Dendritic cell treated with granulocyte-macrophage colony-stimulating factor and Interleukin-4, amounts not matched to agents 40 ng/mL and 50 ng/mL, for 4 days (primary cell): ENCODE results near the gene TMEM252.

Source experiments
- H3K27ac Mint-ChIP-seq: one replicate; pipeline ENCODE4 v1.8.0; 2022; ENCODE audit warnings: mild to moderate bottlenecking, mixed read lengths
- H3K27me3 Mint-ChIP-seq: one replicate; pipeline ENCODE4 v1.8.0; 2022; ENCODE audit warnings: mild to moderate bottlenecking, mixed read lengths
- H3K36me3 Mint-ChIP-seq: one replicate; pipeline ENCODE4 v1.8.0; 2022; ENCODE audit warnings: low read depth, mixed read lengths
- H3K4me1 Mint-ChIP-seq: one replicate; pipeline ENCODE4 v1.8.0; 2022; ENCODE audit warnings: low read depth, mixed read lengths
- H3K4me3 Mint-ChIP-seq: one replicate; pipeline ENCODE4 v1.8.0; 2022; ENCODE audit warnings: mild to moderate bottlenecking, moderate library complexity, mixed read lengths
- H3K9me3 Mint-ChIP-seq: one replicate; pipeline ENCODE4 v1.8.0; 2022; ENCODE audit warnings: mixed read lengths
- intact Hi-C: fragments of 100-400 bp; cut with micrococcal nuclease; formaldehyde crosslinking; loops from one replicate; pipeline ENCODE4 v1.15.0; 2022

TMEM252 gene

GRCh38 chr9:68523367-68523936 is 17.2 kb downstream of the TMEM252 start:
- no peak overlapping the region for H3K27ac Mint-ChIP-seq
- H3K36me3 Mint-ChIP-seq, result no peaks in the 10 kb centered on the region
- no peak overlapping the region for H3K4me3 Mint-ChIP-seq
- peaks cover 20% of the 10 kb centered on the region for H3K4me1 Mint-ChIP-seq
- intact Hi-C loops, result loop anchor here (2.0 kb wide), 1 partner anchor 41 kb away; no protein-coding TSS in a partner anchor
- H3K27me3 Mint-ChIP-seq, result no peaks in the 10 kb centered on the region
- H3K9me3 Mint-ChIP-seq, result peaks cover 3% of the 10 kb centered on the region

GRCh38 chr9:68522954-68523353 is 17.7 kb downstream of the TMEM252 start:
- H3K9me3 Mint-ChIP-seq, result peaks cover 8% of the 10 kb centered on the region
- no peak overlapping the region for H3K4me3 Mint-ChIP-seq
- H3K27ac Mint-ChIP-seq, result no peak overlapping the region
- no peaks in the 10 kb centered on the region for H3K36me3 Mint-ChIP-seq
- intact Hi-C loops, result loop anchor here (2.0 kb wide), 1 partner anchor 42 kb away; no protein-coding TSS in a partner anchor
- H3K27me3 Mint-ChIP-seq, result no peaks in the 10 kb centered on the region
- H3K4me1 Mint-ChIP-seq, result peaks cover 20% of the 10 kb centered on the region

- Mint-ChIP-seq H3K27me3 (no peaks in the 10 kb centered on the region), H3K4me1 (peaks cover 20% of the 10 kb centered on the region), H3K9me3 (peaks cover 10% of the 10 kb centered on the region), H3K4me3 (no peak overlapping the region), H3K36me3 (no peaks in the 10 kb centered on the region), H3K27ac (no peak overlapping the region)
- intact Hi-C loops, result loop anchor here (2.0 kb wide), 1 partner anchor 43 kb away; no protein-coding TSS in a partner anchor
Observed at GRCh38 chr9:68522131-68522530, 18.6 kb downstream of the TMEM252 start.

GRCh38 chr9:68515326-68516017 is 25.2 kb downstream of the TMEM252 start:
- intact Hi-C loops, result no loop called here

GRCh38 chr9:68513981-68514380 is 26.7 kb downstream of the TMEM252 start:
- Mint-ChIP-seq H3K36me3 (no peaks in the 10 kb centered on the region), H3K4me1 (peaks cover 5% of the 10 kb centered on the region), H3K9me3 (peaks cover 10% of the 10 kb centered on the region), H3K4me3 (no peak overlapping the region), H3K27me3 (no peaks in the 10 kb centered on the region), H3K27ac (no peak overlapping the region)
- intact Hi-C loops, result no loop called here

More at GRCh38 chr9:68515326-68516017, 25.2 kb downstream of the TMEM252 start:
- H3K27ac Mint-ChIP-seq, result no peak overlapping the region
- no peak overlapping the region for H3K4me3 Mint-ChIP-seq
- no peaks in the 10 kb centered on the region for H3K36me3 Mint-ChIP-seq
- H3K27me3 Mint-ChIP-seq, result no peaks in the 10 kb centered on the region
- H3K4me1 Mint-ChIP-seq, result peaks cover 5% of the 10 kb centered on the region
- peaks cover 10% of the 10 kb centered on the region for H3K9me3 Mint-ChIP-seq

GRCh38 chr9:68513385-68513784 is 27.3 kb downstream of the TMEM252 start:
- Mint-ChIP-seq H3K36me3 (no peaks in the 10 kb centered on the region), H3K4me1 (peaks cover 5% of the 10 kb centered on the region), H3K27ac (no peak overlapping the region), H3K9me3 (peaks cover 7% of the 10 kb centered on the region), H3K27me3 (no peaks in the 10 kb centered on the region), H3K4me3 (no peak overlapping the region)
- intact Hi-C loops, result no loop called here

GRCh38 chr9:68509689-68510088 is 31.0 kb downstream of the TMEM252 start:
- intact Hi-C loops, result no loop called here
- Mint-ChIP-seq H3K4me3 (no peak overlapping the region), H3K9me3 (no peaks in the 10 kb centered on the region), H3K27ac (no peak overlapping the region), H3K4me1 (peaks cover 6% of the 10 kb centered on the region), H3K36me3 (no peaks in the 10 kb centered on the region), H3K27me3 (no peaks in the 10 kb centered on the region)

GRCh38 chr9:68508547-68508946 is 32.1 kb downstream of the TMEM252 start:
- Mint-ChIP-seq H3K27me3 (no peaks in the 10 kb centered on the region), H3K4me3 (no peak overlapping the region), H3K36me3 (no peaks in the 10 kb centered on the region), H3K4me1 (peaks cover 6% of the 10 kb centered on the region), H3K9me3 (no peaks in the 10 kb centered on the region), H3K27ac (no peak overlapping the region)
- intact Hi-C loops, result no loop called here

GRCh38 chr9:68507806-68508145 is 32.9 kb downstream of the TMEM252 start:
- Mint-ChIP-seq H3K4me1 (peaks cover 6% of the 10 kb centered on the region), H3K4me3 (no peak overlapping the region), H3K36me3 (no peaks in the 10 kb centered on the region), H3K27me3 (no peaks in the 10 kb centered on the region), H3K9me3 (no peaks in the 10 kb centered on the region), H3K27ac (no peak overlapping the region)
- intact Hi-C loops, result no loop called here

- peaks cover 6% of the 10 kb centered on the region for H3K4me1 Mint-ChIP-seq
- H3K27me3 Mint-ChIP-seq, result no peaks in the 10 kb centered on the region
- H3K4me3 Mint-ChIP-seq, result no peak overlapping the region
- no peaks in the 10 kb centered on the region for H3K9me3 Mint-ChIP-seq
- intact Hi-C loops, result no loop called here
- H3K36me3 Mint-ChIP-seq, result no peaks in the 10 kb centered on the region
- H3K27ac Mint-ChIP-seq, result no peak overlapping the region
Observed at GRCh38 chr9:68507130-68507805, 33.4 kb downstream of the TMEM252 start.

- no peaks in the 10 kb centered on the region for H3K27me3 Mint-ChIP-seq
- intact Hi-C loops, result no loop called here
- H3K27ac Mint-ChIP-seq, result peak overlapping the region; percentile 24
- H3K9me3 Mint-ChIP-seq, result no peaks in the 10 kb centered on the region
- no peaks in the 10 kb centered on the region for H3K36me3 Mint-ChIP-seq
- H3K4me1 Mint-ChIP-seq, result peaks cover 6% of the 10 kb centered on the region
- H3K4me3 Mint-ChIP-seq, result no peak overlapping the region
Observed at GRCh38 chr9:68506551-68506950, 34.1 kb downstream of the TMEM252 start.

- Mint-ChIP-seq H3K27me3 (no peaks in the 10 kb centered on the region), H3K9me3 (no peaks in the 10 kb centered on the region), H3K4me3 (no peak overlapping the region), H3K27ac (peak overlapping the region; percentile 24), H3K36me3 (no peaks in the 10 kb centered on the region), H3K4me1 (peaks cover 6% of the 10 kb centered on the region)
- intact Hi-C loops, result no loop called here
Observed at GRCh38 chr9:68505681-68506409, 34.8 kb downstream of the TMEM252 start.

GRCh38 chr9:68502279-68502678 is 38.4 kb downstream of the TMEM252 start:
- Mint-ChIP-seq H3K4me3 (no peak overlapping the region), H3K27ac (no peak overlapping the region), H3K9me3 (no peaks in the 10 kb centered on the region), H3K4me1 (peaks cover 6% of the 10 kb centered on the region), H3K27me3 (no peaks in the 10 kb centered on the region), H3K36me3 (no peaks in the 10 kb centered on the region)
- intact Hi-C loops, result no loop called here
